Coronary artery (tissue), 2 donors: ENCODE results near the gene SLC38A7.

Source experiments
- DNase-seq: peaks from one replicate; pipeline ENCODE4 v3.0.0-alpha.2; 2017; ENCODE audit warnings: low spot score
- H3K27ac ChIP-seq, 2 donors: fragments of 200-600 bp; sonication (generic); one replicate each; pipeline ENCODE4 v1.5.1; 2016 to 2019
- H3K4me3 ChIP-seq: fragments of 200-600 bp; sonication (generic); 2 replicates; pipeline ENCODE4 v1.5.1; 2016; ENCODE audit warnings: mild to moderate bottlenecking, moderate library complexity
- TF ChIP-seq, protein P1 (sequence below): fragments of 200-600 bp; sonication (generic); IDR thresholded peaks from one replicate; pipeline ENCODE4 v1.5.1; 2019; ENCODE audit warnings: antibody characterized with exemption

Gene SLC38A7

DNA sequence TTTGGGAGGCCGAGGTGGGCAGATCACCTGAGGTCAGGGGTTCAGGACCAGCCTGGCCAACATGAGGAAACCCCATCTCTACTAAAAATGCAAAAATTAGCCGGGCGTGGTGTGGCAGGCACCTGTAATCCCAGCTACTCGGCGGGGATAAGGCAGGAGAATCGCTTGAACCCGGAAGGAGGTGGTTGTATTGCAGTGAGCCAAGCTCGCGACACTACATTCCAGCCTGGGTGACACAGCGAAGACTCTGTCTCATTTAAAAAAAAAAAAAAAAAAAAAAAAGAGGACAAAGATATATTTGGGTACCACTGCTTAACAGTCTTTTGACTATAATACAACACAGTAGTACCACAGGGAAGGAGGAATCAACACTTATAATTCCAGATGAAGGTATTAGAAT is 64.2 kb downstream of the SLC38A7 start:
- no peak for DNase-seq
- TF ChIP-seq, protein P1, sequence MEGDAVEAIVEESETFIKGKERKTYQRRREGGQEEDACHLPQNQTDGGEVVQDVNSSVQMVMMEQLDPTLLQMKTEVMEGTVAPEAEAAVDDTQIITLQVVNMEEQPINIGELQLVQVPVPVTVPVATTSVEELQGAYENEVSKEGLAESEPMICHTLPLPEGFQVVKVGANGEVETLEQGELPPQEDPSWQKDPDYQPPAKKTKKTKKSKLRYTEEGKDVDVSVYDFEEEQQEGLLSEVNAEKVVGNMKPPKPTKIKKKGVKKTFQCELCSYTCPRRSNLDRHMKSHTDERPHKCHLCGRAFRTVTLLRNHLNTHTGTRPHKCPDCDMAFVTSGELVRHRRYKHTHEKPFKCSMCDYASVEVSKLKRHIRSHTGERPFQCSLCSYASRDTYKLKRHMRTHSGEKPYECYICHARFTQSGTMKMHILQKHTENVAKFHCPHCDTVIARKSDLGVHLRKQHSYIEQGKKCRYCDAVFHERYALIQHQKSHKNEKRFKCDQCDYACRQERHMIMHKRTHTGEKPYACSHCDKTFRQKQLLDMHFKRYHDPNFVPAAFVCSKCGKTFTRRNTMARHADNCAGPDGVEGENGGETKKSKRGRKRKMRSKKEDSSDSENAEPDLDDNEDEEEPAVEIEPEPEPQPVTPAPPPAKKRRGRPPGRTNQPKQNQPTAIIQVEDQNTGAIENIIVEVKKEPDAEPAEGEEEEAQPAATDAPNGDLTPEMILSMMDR: no peak
- H3K27ac ChIP-seq: no peak overlapping the region
- no peak overlapping the region for H3K4me3 ChIP-seq

DNA sequence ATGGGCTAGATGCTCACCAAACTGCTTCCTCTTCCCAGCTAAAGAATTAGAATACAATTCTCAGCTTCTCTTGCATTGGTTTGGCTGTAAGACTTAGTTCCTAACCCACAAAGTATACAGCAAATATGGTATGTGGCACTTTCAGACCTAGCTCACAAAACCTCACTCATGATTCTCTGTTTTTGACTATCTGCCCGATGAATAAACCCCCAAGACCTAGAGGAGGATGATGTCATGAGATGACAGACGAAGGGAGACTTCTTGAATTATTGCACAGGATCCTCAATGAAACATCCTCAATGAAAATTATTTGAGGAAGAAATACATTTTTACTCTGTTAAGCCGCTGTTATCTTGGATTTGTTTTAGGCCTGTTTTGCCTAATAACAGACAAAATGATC is 69.3 kb downstream of the SLC38A7 start:
- no peak overlapping the region for H3K4me3 ChIP-seq
- no peak overlapping the region for H3K27ac ChIP-seq
- TF ChIP-seq, protein P1: no peak

More for the DNA sequence above, 69.3 kb downstream of the SLC38A7 start:
- no peak for DNase-seq
